Heart right ventricle (tissue), 16 donors: ENCODE results near the gene WDR41. TPM values are rescaled to one million over a fixed set of nuclear protein-coding genes. Genes with fewer than 3 reads are reported as not detected.
"Not testable (repeated sequence)": the region's sequence is repeated elsewhere in the genome, so short reads cannot be mapped to it uniquely, and the experiment has no call there.

ENCODE experiments used
- ATAC-seq, 8 donors: fragments of 200-7000 bp; cut with Tn5 transposase; one replicate each; pipeline ENCODE4 v1.9.1; 2020; ENCODE audit warnings: mild to moderate bottlenecking in 8 of 8, moderate library complexity in 8 of 8, moderate number of reproducible peaks in 1 of 8
- DNase-seq, 2 donors: peaks; one replicate each; pipeline ENCODE4 v3.0.0-alpha.2; 2020
- H3K27ac ChIP-seq, 10 donors: fragments of 200-600 bp; sonication (generic) in 2 of 10; one replicate each; pipeline versions ENCODE4 v1.5.0 to v1.8.0; 2020 to 2022; ENCODE audit warnings: mild to moderate bottlenecking in 3 of 10
- H3K27me3 ChIP-seq, 7 donors: fragments of 200-600 bp; one replicate each; pipeline ENCODE4 v1.8.0; 2021 to 2022; ENCODE audit warnings: mild to moderate bottlenecking in 2 of 7
- H3K36me3 ChIP-seq, 9 donors: fragments of 200-600 bp; sonication (generic) in 1 of 9; one replicate each; pipeline versions ENCODE4 v1.5.0 to v1.8.0; 2020 to 2022; ENCODE audit warnings: mild to moderate bottlenecking in 2 of 9
- H3K4me1 ChIP-seq, 9 donors: fragments of 200-600 bp; sonication (generic) in 1 of 9; one replicate each; pipeline versions ENCODE4 v1.5.0 to v1.8.0; 2020 to 2022; ENCODE audit warnings: mild to moderate bottlenecking in 4 of 9
- H3K4me3 ChIP-seq, 10 donors: fragments of 200-600 bp; sonication (generic) in 2 of 10; one replicate each; pipeline versions ENCODE4 v1.5.0 to v1.8.0; 2020 to 2022; ENCODE audit warnings: mild to moderate bottlenecking in 7 of 10, moderate library complexity in 2 of 10
- H3K9me3 ChIP-seq, 11 donors: fragments of 200-600 bp in 10 of 11; sonication (generic) in 2 of 11; one replicate each; pipeline versions ENCODE4 v1.5.0 to v1.8.0; 2013 to 2022; ENCODE audit warnings: mild to moderate bottlenecking in 2 of 11, control low read depth in 1 of 11, moderate library complexity in 1 of 11
- CTCF ChIP-seq, 9 donors: fragments of 200-600 bp; sonication (generic) in 2 of 9; IDR thresholded peaks; one replicate each; pipeline versions ENCODE4 v1.5.0 to v1.8.0; 2021 to 2022; ENCODE audit warnings: antibody characterized with exemption in 9 of 9, mild to moderate bottlenecking in 5 of 9, moderate library complexity in 1 of 9
- WGBS, 2 donors: extraction: QIAGEN DNeasy Blood & Tissue Kit; methylation state at CpG; one replicate each; pipeline ENCODE4 v1.1.7; 2013; ENCODE audit warnings: inconsistent platforms in 1 of 2; 5-methylcytosine and 5-hydroxymethylcytosine counted together
- intact Hi-C, 10 donors: fragments of 100-400 bp; cut with DNase I; formaldehyde crosslinking; loops; one replicate each; pipeline versions ENCODE4 v1.11.1 to v1.14.2; 2022
- polyA plus RNA-seq, 2 donors: library from polyadenylated mRNA; stranded (reverse); fragments of 200-250 nt; gene quantifications; one replicate each; pipeline ENCODE4 v1.2.3, GENCODE V29; 2013
- total RNA-seq, 10 donors: library from RNA; stranded (reverse); fragmentation: NEBNext Ultra II Directional in 3 of 10; extraction: Animal tissue kit (Norgen Biotek cat#: 25700) in 3 of 10; gene quantifications; one replicate each; pipeline versions ENCODE4 v1.2.1 to v1.2.4, GENCODE V29; 2021 to 2023
- donor health status: Arrhythmogenic right ventricular cardiomyopathy.
- donor health status: ischemic (EF 13 %, LVEDD 7.1; RV severe dilation, severe dysfunction).
- donor health status: healthy with polysubstance abuse.
- donor health status: DM: no; HTN: yes; CAD: no.
- donor health status: DM: no; HTN: no; CAD: no.
- donor health status: ischemic (EF 25% LVEDD 6.9; RV normal size, moderate dysfunction).
- donor health status: ischemic (EF 25% LVEDD 5.7; RV mildly dilated, moderate dysfunction).
- donor health status: healthy.
- donor health status: DM: yes; HTN: yes; CAD: no.
- donor health status: Ischemic cardiomyopathy.
- donor health status: ischemic (EF 35%, LVEDD 5.7; RV mildly dilated, moderate dysfunction).
- donor health status: nonischemic (EF 11% LVEDD 7.7; RV severe dilation, severe dysfunction).
- donor health status: DM: yes; HTN: yes; CAD: no.
- donor health status: PGD.
- donor health status: ischemic (EF 29% LVEDD 5.4; RV normal size, mild dysfunction).
- donor health status: nonischemic (EF 23%, LVEDD 6.1; RV moderate dilation, normal function).

Gene WDR41
- total and polyA plus RNA-seq, 12 donors = 7.9 to 44.9 (median 31.8) TPM

- H3K27ac ChIP-seq = no peak overlapping the region
- no peaks in the 10 kb centered on the region for H3K36me3 ChIP-seq
- H3K27me3 ChIP-seq = peaks cover 0 to 12% (median 0%) of the 10 kb centered on the region in 7 donors
- no peak overlapping the region for H3K4me3 ChIP-seq
- H3K9me3 ChIP-seq = peaks cover 0 to 13% (median 0%) of the 10 kb centered on the region in 11 donors
- ATAC-seq (no peak), DNase-seq (no peak)
- H3K4me1 ChIP-seq = peaks cover 0 to 6% (median 0%) of the 10 kb centered on the region in 9 donors
- 80% methylated on average over 2 of the region's 2 CpGs for WGBS, 2 donors
- TF ChIP-seq CTCF (IDR thresholded peaks at IDR 0.05) = no peak
- intact Hi-C loops = loop anchor here in 3 of 10 donors (10.0 kb wide), 4 partner anchors 414 to 634 kb away; partner anchors contain the start of gene ZBED3 (in 1 of the 3)
These were observed 6.8 kb upstream of the WDR41 start for GRCh38 chr5:77498952-77499351.

- H3K4me1 ChIP-seq = peaks cover 0 to 16% (median 9%) of the 10 kb centered on the region in 9 donors
- H3K36me3 ChIP-seq = no peaks in the 10 kb centered on the region
- no peak for ATAC-seq
- 92 to 94% methylated on average over 3 of the region's 3 CpGs for WGBS, 2 donors
- TF ChIP-seq CTCF (IDR thresholded peaks at IDR 0.05) = no peak
- H3K27ac ChIP-seq = no peak overlapping the region
- H3K27me3 ChIP-seq = peaks cover 0 to 5% (median 0%) of the 10 kb centered on the region in 7 donors
- DNase-seq = no peak
- intact Hi-C loops = loop anchor here (5.0 to 10.0 kb wide), 8 partner anchors 348 to 630 kb away; partner anchors contain the start of gene ZBED3 (in 2 of the 10)
- no peak overlapping the region for H3K4me3 ChIP-seq
- H3K9me3 ChIP-seq = no peaks in the 10 kb centered on the region
These were observed 2.8 kb upstream of the WDR41 start for GRCh38 chr5:77494935-77495334.

GRCh38 chr5:77492653-77493000 is 511 bp upstream of the WDR41 start:
- peaks cover 0 to 15% (median 0%) of the 10 kb centered on the region in 9 donors for H3K36me3 ChIP-seq
- peaks cover 0 to 17% (median 9%) of the 10 kb centered on the region in 9 donors for H3K4me1 ChIP-seq
- peaks cover 0 to 5% (median 0%) of the 10 kb centered on the region in 7 donors for H3K27me3 ChIP-seq
- H3K27ac ChIP-seq = peak overlapping the region in 9 of 10 donors; percentile 86 to 98 (median 95)
- H3K4me3 ChIP-seq = peak overlapping the region in 9 of 10 donors; percentile 71 to 90 (median 80)
- peak in 1 of 9 donors; percentile 34 for TF ChIP-seq CTCF (IDR thresholded peaks at IDR 0.05)
- DNase-seq = no peak
- H3K9me3 ChIP-seq = no peaks in the 10 kb centered on the region
- 27 to 31% methylated on average over 4 of the region's 4 CpGs for WGBS, 2 donors
- intact Hi-C loops = loop anchor here (1.0 to 10.0 kb wide), 11 partner anchors 345 to 628 kb away; partner anchors contain the start of gene ZBED3 (in 3 of the 10)
- peak in 1 of 8 donors; percentile 2 for ATAC-seq

GRCh38 chr5:77490741-77491344 is 1.3 kb downstream of the WDR41 start:
- DNase-seq, ATAC-seq, H3K27me3 ChIP-seq, H3K9me3 ChIP-seq: not testable (repeated sequence)
- Histone ChIP-seq H3K36me3 (peaks cover 0 to 33% (median 0%) of the 10 kb centered on the region in 9 donors), H3K27ac (peak overlapping the region in 8 of 10 donors; percentile 86 to 98 (median 95)), H3K4me1 (peaks cover 0 to 17% (median 9%) of the 10 kb centered on the region in 9 donors), H3K4me3 (peak overlapping the region in 9 of 10 donors; percentile 71 to 90 (median 80))
- 34 to 35% methylated on average over 11 of the region's 11 CpGs for WGBS, 2 donors
- intact Hi-C loops = loop anchor here (5.0 to 10.0 kb wide), 8 partner anchors 344 to 626 kb away; partner anchors contain the start of gene ZBED3 (in 2 of the 10)
